IMR-90 (cell line): ENCODE data around the gene MICU1. TPM values are rescaled to one million over a fixed set of nuclear protein-coding genes. Genes with fewer than 3 reads are reported as not detected.

Source experiments
- ATAC-seq: fragments of 200-7000 bp; cut with Tn5 transposase; 2 replicates; pipeline ENCODE4 v1.9.1; 2020; ENCODE audit warnings: low read depth, mild to moderate bottlenecking, moderate library complexity
- BruUV-seq: library from RNA; stranded (reverse); fragments of 400-500 nt; replicated peaks from 2 replicates; lab custom pipeline; 2021; lab: Mats Ljungman, UMichigan
- CTCF ChIA-PET: fragments of 300-600 bp; formaldehyde crosslinking; extraction: SDS; loops from one replicate; lab custom pipeline; 2021; ENCODE audit warnings: antibody characterized with exemption; lab: Yijun Ruan, JAX
- POLR2A ChIA-PET: fragments of 300-600 bp; sonication (Branson Sonifier 250); formaldehyde crosslinking; loops from one replicate; lab custom pipeline; 2022; ENCODE audit warnings: antibody characterized with exemption; ENCODE audit not compliant: unreplicated experiment; lab: Charles Lee
- DNase-seq: peaks from one replicate; pipeline ENCODE4 v3.0.0; 2013
- H2AFZ ChIP-seq: replicated peaks from 2 replicates; pipeline ENCODE3; 2013; ENCODE audit warnings: low read length, mild to moderate bottlenecking; ENCODE audit not compliant: poor library complexity
- H2AK5ac ChIP-seq: 2 replicates; pipeline ENCODE4 v1.6.1; 2013; ENCODE audit warnings: low read depth, low read length, inconsistent platforms
- H2AK9ac ChIP-seq: replicated peaks from 2 replicates; pipeline ENCODE3; 2013; ENCODE audit warnings: mild to moderate bottlenecking, low read depth, low read length, moderate library complexity; ENCODE audit not compliant: poor library complexity
- H2BK120ac ChIP-seq: 2 replicates; pipeline ENCODE4 v1.6.1; 2013; ENCODE audit warnings: low read depth, low read length, inconsistent platforms
- H2BK15ac ChIP-seq: 3 replicates; pipeline ENCODE4 v1.6.1; 2013; ENCODE audit warnings: low read depth, low read length, inconsistent platforms
- H2BK20ac ChIP-seq: 2 replicates; pipeline ENCODE4 v1.6.1; 2013; ENCODE audit warnings: low read depth, mild to moderate bottlenecking, inconsistent platforms, low read length, moderate library complexity
- H2BK5ac ChIP-seq: 2 replicates; pipeline ENCODE4 v1.6.1; 2013; ENCODE audit warnings: mild to moderate bottlenecking, low read depth, low read length, inconsistent platforms; ENCODE audit not compliant: poor library complexity, severe bottlenecking
- H3K14ac ChIP-seq: replicated peaks from 2 replicates; pipeline ENCODE4 v1.6.1; 2013; ENCODE audit warnings: low read depth, low read length, inconsistent platforms
- H3K18ac ChIP-seq: 2 replicates; pipeline ENCODE4 v1.6.1; 2013; ENCODE audit warnings: low read depth, low read length, control low read depth
- H3K23ac ChIP-seq: 2 replicates; pipeline ENCODE4 v1.6.1; 2013; ENCODE audit warnings: low read depth, low read length, inconsistent platforms
- H3K27ac ChIP-seq: 2 replicates; pipeline ENCODE4 v1.5.1; 2013; ENCODE audit warnings: mild to moderate bottlenecking, control low read depth, low read length; ENCODE audit not compliant: insufficient read depth
- H3K27me3 ChIP-seq: 2 replicates; pipeline ENCODE4 v1.6.1; 2013; ENCODE audit warnings: low read length; ENCODE audit not compliant: control insufficient read depth, insufficient read depth
- H3K36me3 ChIP-seq: 2 replicates; pipeline ENCODE4 v1.6.1; 2013; ENCODE audit warnings: low read length, mixed read lengths; ENCODE audit not compliant: control insufficient read depth, insufficient read depth
- H3K4ac ChIP-seq: 2 replicates; pipeline ENCODE4 v1.6.1; 2013; ENCODE audit warnings: low read depth, low read length, inconsistent platforms
- H3K4me1 ChIP-seq: 2 replicates; pipeline ENCODE4 v1.6.1; 2013; ENCODE audit warnings: low read length, mixed read lengths; ENCODE audit not compliant: control insufficient read depth, insufficient read depth
- H3K4me2 ChIP-seq: 2 replicates; pipeline ENCODE4 v1.6.1; 2013; ENCODE audit warnings: low read depth, mild to moderate bottlenecking, control low read depth, low read length, moderate library complexity
- H3K4me3 ChIP-seq: 2 replicates; pipeline ENCODE4 v1.5.1; 2013; ENCODE audit warnings: low read depth, mild to moderate bottlenecking, control low read depth, low read length, moderate library complexity; ENCODE audit not compliant: insufficient read depth
- H3K56ac ChIP-seq: 2 replicates; pipeline ENCODE4 v1.6.1; 2013; ENCODE audit warnings: low read length, inconsistent platforms; ENCODE audit not compliant: insufficient read depth; ENCODE audit errors: extremely low read depth
- H3K79me1 ChIP-seq, 2 experiments: 2 replicates each; pipeline ENCODE4 v1.6.1; 2013; ENCODE audit warnings: low read length in 2 of 2, inconsistent platforms in 1 of 2, low read depth in 1 of 2
- H3K9ac ChIP-seq: 2 replicates; pipeline ENCODE4 v1.6.1; 2013; ENCODE audit warnings: low read depth, low read length, control low read depth
- H3K9me1 ChIP-seq: 2 replicates; pipeline ENCODE4 v1.6.1; 2013; ENCODE audit warnings: low read length, inconsistent platforms; ENCODE audit not compliant: insufficient read depth
- H3K9me3 ChIP-seq: 2 replicates; pipeline ENCODE4 v1.6.1; 2013; ENCODE audit warnings: low read length; ENCODE audit not compliant: control insufficient read depth, insufficient read depth
- H4K20me1 ChIP-seq: 2 replicates; pipeline ENCODE4 v1.6.1; 2013; ENCODE audit warnings: low read length, inconsistent platforms; ENCODE audit not compliant: insufficient read depth
- H4K5ac ChIP-seq: 2 replicates; pipeline ENCODE4 v1.6.1; 2013; ENCODE audit warnings: mild to moderate bottlenecking, low read depth, low read length, control low read depth
- H4K8ac ChIP-seq, 2 experiments: 2 replicates each; pipeline ENCODE4 v1.6.1; 2013; ENCODE audit warnings: low read depth in 2 of 2, low read length in 2 of 2, control low read depth in 1 of 2, inconsistent platforms in 1 of 2
- H4K91ac ChIP-seq: 2 replicates; pipeline ENCODE4 v1.6.1; 2013; ENCODE audit warnings: low read depth, low read length, inconsistent platforms; ENCODE audit not compliant: insufficient read depth
- BHLHE40 ChIP-seq: fragments of 150-350 bp; IDR thresholded peaks from 2 replicates; pipeline ENCODE4 v1.6.1; 2016; ENCODE audit warnings: mild to moderate bottlenecking, low read depth, low read length
- CEBPB ChIP-seq: IDR thresholded peaks from 2 replicates; pipeline ENCODE4 v1.6.1; 2012; ENCODE audit warnings: low read depth, low read length, improper control_type of control experiment
- CHD1 ChIP-seq: IDR thresholded peaks from 2 replicates; pipeline ENCODE4 v1.6.1; 2012; ENCODE audit warnings: low read depth, low read length, improper control_type of control experiment
- FOS ChIP-seq: fragments of 150-350 bp; IDR thresholded peaks from 2 replicates; pipeline ENCODE4 v1.6.1; 2016; ENCODE audit warnings: low read depth, low read length
- MAFK ChIP-seq: IDR thresholded peaks from 2 replicates; pipeline ENCODE4 v1.6.1; 2012; ENCODE audit warnings: low read depth, low read length, improper control_type of control experiment
- MAZ ChIP-seq: IDR thresholded peaks from 2 replicates; pipeline ENCODE4 v1.6.1; 2012; ENCODE audit warnings: low read depth, mild to moderate bottlenecking, low read length, improper control_type of control experiment, moderate library complexity, borderline replicate concordance
- MXI1 ChIP-seq: IDR thresholded peaks from 2 replicates; pipeline ENCODE4 v1.6.1; 2012; ENCODE audit warnings: low read depth, mild to moderate bottlenecking, low read length, moderate library complexity, borderline replicate concordance
- NFE2L2 ChIP-seq: fragments of 150-350 bp; IDR thresholded peaks from 2 replicates; pipeline ENCODE4 v1.6.1; 2016; ENCODE audit warnings: low read depth, mild to moderate bottlenecking, low read length
- POLR2A ChIP-seq: IDR thresholded peaks from 2 replicates; pipeline ENCODE4 v1.6.1; 2012; ENCODE audit warnings: mild to moderate bottlenecking, low read depth, low read length
- RAD21 ChIP-seq: IDR thresholded peaks from 2 replicates; pipeline ENCODE4 v1.6.1; 2012; ENCODE audit warnings: low read length, improper control_type of control experiment
- RCOR1 ChIP-seq: IDR thresholded peaks from 2 replicates; pipeline ENCODE4 v1.6.1; 2012; ENCODE audit warnings: mild to moderate bottlenecking, low read length, improper control_type of control experiment; ENCODE audit not compliant: insufficient replicate concordance
- RFX5 ChIP-seq: IDR thresholded peaks from 2 replicates; pipeline ENCODE4 v1.8.0; 2012; ENCODE audit warnings: low read depth, mild to moderate bottlenecking, low read length, moderate library complexity
- SMC3 ChIP-seq: fragments of 150-350 bp; IDR thresholded peaks from 2 replicates; pipeline ENCODE4 v1.6.1; 2016; ENCODE audit warnings: low read depth, mild to moderate bottlenecking, antibody characterized with exemption, low read length, moderate library complexity
- WGBS, 2 experiments: methylation state at CpG; one replicate each; pipeline versions ENCODE4 v1.1.5 to v1.1.7; 2013; ENCODE audit warnings: missing lambda C conversion rate in 2 of 2; ENCODE audit not compliant: insufficient read length in 1 of 2; ENCODE audit errors: extremely low coverage in 2 of 2; 5-methylcytosine and 5-hydroxymethylcytosine counted together
- dilution Hi-C: fragments of 300-500 bp; cut with HindIII; formaldehyde crosslinking; loops from one replicate; pipeline ENCODE4 v1.14.3; 2018; ENCODE audit warnings: low sequenced_read_pairs; ENCODE audit not compliant: unreplicated experiment
- in situ Hi-C: fragments of 300-500 bp; cut with MboI; formaldehyde crosslinking; loops from 3 replicates; pipeline ENCODE4 v1.14.3; 2019; ENCODE audit warnings: low sequenced_read_pairs, inconsistent platforms, mixed read lengths
- intact Hi-C: fragments of 100-400 bp; cut with micrococcal nuclease; formaldehyde crosslinking; loops from 2 replicates; pipeline ENCODE4 v1.10.0; 2022
- polyA plus RNA-seq, 3 experiments: library from polyadenylated mRNA; depleted of rRNA; stranded (reverse); fragments of >200 nt; gene quantifications; 2 replicates each; pipeline ENCODE4 v1.2.3, GENCODE V29; 2012; ENCODE audit warnings: low replicate concordance in 1 of 3
- total RNA-seq: library from RNA; depleted of rRNA; stranded (reverse); fragments of >200 nt; gene quantifications from 2 replicates; pipeline ENCODE4 v1.2.3, GENCODE V29; 2012
- TF ChIP-seq, protein P1 (sequence below): fragments of 150-350 bp; IDR thresholded peaks from 2 replicates; pipeline ENCODE4 v1.6.1; 2017; ENCODE audit warnings: mild to moderate bottlenecking, antibody characterized with exemption, low read length, low read depth
- TF ChIP-seq, protein P2 (sequence below): conservative IDR thresholded peaks from 2 replicates; pipeline ENCODE4 v1.5.1; 2012; ENCODE audit warnings: mild to moderate bottlenecking, low read depth, low read length, improper control_type of control experiment
- TF ChIP-seq, protein P3 (sequence below): fragments of 150-350 bp; IDR thresholded peaks from 2 replicates; pipeline ENCODE4 v1.6.1; 2016; ENCODE audit warnings: low read depth, mild to moderate bottlenecking, low read length, moderate library complexity, borderline replicate concordance

MICU1 gene
- total and polyA plus RNA-seq, 2 of the 4 experiments (the other 2 are of a cell fraction): 43.6 to 44.7 TPM

DNA sequence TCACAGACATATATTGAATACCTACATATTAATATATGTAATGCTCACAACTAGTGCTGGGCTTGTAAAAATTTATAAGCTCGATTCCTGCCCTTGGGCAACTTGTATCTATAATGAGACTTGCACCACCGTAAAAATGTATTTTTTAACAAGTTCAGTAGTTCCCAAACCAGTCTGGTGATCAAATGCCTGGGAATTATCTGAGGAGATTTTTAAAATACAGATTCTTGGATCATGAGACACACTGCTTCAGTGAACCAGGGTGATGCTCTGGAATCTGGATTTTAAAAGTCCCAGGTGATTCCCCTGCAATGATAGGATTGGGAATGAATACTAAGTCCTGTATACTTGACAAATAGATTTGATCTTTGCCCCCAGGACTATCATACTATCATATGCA, 4.3 kb upstream of the MICU1 start:
- in situ Hi-C loops (no loop called here), dilution Hi-C loops (no loop called here), intact Hi-C loops (no loop called here)
- Histone ChIP-seq H4K91ac (no peak overlapping the region), H3K9ac (no peak overlapping the region), H3K27me3 (no peaks in the 10 kb centered on the region), H2BK20ac (no peak overlapping the region), H2AK5ac (no peak overlapping the region), H3K4me2 (no peak overlapping the region), H3K36me3 (no peaks in the 10 kb centered on the region), H3K4me1 (no peaks in the 10 kb centered on the region), H3K14ac (no peak overlapping the region), H2BK5ac (no peak overlapping the region), H3K4me3 (no peak overlapping the region), H3K27ac (no peak overlapping the region), H2BK120ac (no peak overlapping the region), H2AK9ac (no peak overlapping the region), H4K5ac (no peak overlapping the region), H3K9me1 (no peaks in the 10 kb centered on the region), H3K79me1 (peaks cover 6 to 7% of the 10 kb centered on the region in 2 experiments; a peak in 2 of 4 replicates), H3K23ac (no peak overlapping the region), H3K9me3 (no peaks in the 10 kb centered on the region), H2AFZ (no peak overlapping the region), H3K18ac (no peak overlapping the region), H3K56ac (no peak overlapping the region), H4K20me1 (no peaks in the 10 kb centered on the region), H2BK15ac (no peak overlapping the region), H3K4ac (no peak overlapping the region), H4K8ac (no peak overlapping the region)
- TF ChIP-seq, protein P1, sequence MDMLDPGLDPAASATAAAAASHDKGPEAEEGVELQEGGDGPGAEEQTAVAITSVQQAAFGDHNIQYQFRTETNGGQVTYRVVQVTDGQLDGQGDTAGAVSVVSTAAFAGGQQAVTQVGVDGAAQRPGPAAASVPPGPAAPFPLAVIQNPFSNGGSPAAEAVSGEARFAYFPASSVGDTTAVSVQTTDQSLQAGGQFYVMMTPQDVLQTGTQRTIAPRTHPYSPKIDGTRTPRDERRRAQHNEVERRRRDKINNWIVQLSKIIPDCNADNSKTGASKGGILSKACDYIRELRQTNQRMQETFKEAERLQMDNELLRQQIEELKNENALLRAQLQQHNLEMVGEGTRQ: no peak
- no peak for TF ChIP-seq FOS
- no peak for TF ChIP-seq MAZ
- no peak for TF ChIP-seq NFE2L2
- TF ChIP-seq POLR2A: no peak
- no peak for TF ChIP-seq SMC3
- no peak for TF ChIP-seq RCOR1
- no peak for TF ChIP-seq CEBPB
- no peak for TF ChIP-seq MXI1
- no peak for TF ChIP-seq CHD1
- TF ChIP-seq RAD21: no peak
- no peak for TF ChIP-seq RFX5
- TF ChIP-seq MAFK: no peak
- TF ChIP-seq, protein P2, sequence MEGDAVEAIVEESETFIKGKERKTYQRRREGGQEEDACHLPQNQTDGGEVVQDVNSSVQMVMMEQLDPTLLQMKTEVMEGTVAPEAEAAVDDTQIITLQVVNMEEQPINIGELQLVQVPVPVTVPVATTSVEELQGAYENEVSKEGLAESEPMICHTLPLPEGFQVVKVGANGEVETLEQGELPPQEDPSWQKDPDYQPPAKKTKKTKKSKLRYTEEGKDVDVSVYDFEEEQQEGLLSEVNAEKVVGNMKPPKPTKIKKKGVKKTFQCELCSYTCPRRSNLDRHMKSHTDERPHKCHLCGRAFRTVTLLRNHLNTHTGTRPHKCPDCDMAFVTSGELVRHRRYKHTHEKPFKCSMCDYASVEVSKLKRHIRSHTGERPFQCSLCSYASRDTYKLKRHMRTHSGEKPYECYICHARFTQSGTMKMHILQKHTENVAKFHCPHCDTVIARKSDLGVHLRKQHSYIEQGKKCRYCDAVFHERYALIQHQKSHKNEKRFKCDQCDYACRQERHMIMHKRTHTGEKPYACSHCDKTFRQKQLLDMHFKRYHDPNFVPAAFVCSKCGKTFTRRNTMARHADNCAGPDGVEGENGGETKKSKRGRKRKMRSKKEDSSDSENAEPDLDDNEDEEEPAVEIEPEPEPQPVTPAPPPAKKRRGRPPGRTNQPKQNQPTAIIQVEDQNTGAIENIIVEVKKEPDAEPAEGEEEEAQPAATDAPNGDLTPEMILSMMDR: no peak
- TF ChIP-seq, protein P3, sequence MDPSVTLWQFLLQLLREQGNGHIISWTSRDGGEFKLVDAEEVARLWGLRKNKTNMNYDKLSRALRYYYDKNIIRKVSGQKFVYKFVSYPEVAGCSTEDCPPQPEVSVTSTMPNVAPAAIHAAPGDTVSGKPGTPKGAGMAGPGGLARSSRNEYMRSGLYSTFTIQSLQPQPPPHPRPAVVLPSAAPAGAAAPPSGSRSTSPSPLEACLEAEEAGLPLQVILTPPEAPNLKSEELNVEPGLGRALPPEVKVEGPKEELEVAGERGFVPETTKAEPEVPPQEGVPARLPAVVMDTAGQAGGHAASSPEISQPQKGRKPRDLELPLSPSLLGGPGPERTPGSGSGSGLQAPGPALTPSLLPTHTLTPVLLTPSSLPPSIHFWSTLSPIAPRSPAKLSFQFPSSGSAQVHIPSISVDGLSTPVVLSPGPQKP: no peak
- no peak for TF ChIP-seq BHLHE40
- DNase-seq: no peak
- BruUV-seq: no TSS peak
- no CpG with 5 or more reads among the region's 2 CpGs for WGBS, 2 experiments
- ChIA-PET CTCF (no interaction called here), POLR2A (interaction anchor here (0.7 kb wide), 1 partner anchor 379 kb away, joined by 3 read pairs; no protein-coding TSS in a partner anchor)
- ATAC-seq: no peak
